Activated CD4-positive, alpha-beta T cell treated with anti-CD3 and anti-CD28 coated beads, Interleukin-2, amount 50 U/mL, for 48 hours (primary cell): ENCODE results near the gene MTPN.
A peak's percentile ranks its signal among the peaks of the same experiment; 100 is the strongest.

Experiments
- DNase-seq, 2 experiments: peaks; one replicate each; pipeline ENCODE4 v3.0.0-alpha.2; 2020

Gene MTPN

GRCh38 chr7:135981958-135982646 lies 4.9 kb upstream of the MTPN start:
- DNase-seq: peak in 1 of 2 experiments; percentile 10

DNA sequence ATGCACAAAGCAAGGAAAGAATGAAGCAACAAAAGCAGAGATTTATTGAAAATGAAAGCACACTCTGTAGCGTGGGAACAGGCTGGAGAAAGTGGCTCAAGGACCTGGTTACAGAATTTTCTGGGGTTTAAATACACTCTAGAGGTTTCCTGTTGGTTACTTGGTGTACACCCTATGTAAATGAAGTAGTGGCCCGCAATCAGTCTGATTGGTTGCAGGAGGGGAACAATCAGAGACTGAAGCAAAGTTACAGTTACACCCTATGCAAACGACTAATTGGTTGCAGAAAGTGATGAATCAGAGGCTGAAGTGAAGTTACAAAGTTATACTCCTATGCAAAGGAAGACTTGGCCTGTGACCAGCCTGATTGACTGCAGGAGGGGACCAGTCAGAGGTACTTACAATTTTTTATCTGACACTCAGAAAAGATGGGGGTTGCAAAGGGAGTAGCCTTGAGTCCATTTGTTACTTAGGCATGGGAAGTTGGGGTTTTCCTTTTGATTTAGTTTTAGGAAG lies 3.6 kb upstream of the MTPN start:
- peak; percentile 31 to 50 for DNase-seq

DNA sequence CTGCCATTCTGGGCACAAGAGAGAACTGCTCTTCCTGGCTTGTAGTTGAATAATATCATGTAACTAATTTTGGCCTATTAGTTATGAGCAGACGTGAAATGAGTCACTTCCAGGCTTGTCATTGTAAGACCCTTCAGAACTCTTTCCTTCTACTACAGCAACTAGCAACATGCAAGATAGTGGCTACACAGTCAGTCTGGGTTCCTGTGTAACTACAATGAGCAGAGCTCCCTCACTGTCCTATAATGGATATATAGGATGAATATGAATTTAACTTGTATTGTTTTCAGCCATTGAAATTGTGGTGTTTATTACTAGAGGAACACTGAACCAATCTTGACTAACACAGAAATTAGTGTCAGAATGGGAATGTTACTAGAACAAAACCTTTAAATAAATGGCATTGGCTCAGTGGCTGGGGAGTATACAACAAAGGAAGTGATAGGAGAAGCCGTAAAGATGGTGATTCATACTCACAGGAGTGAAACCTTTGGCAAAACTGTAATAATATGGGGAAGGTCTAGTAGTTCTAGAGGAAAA lies 2.9 kb upstream of the MTPN start:
- no peak for DNase-seq

DNA sequence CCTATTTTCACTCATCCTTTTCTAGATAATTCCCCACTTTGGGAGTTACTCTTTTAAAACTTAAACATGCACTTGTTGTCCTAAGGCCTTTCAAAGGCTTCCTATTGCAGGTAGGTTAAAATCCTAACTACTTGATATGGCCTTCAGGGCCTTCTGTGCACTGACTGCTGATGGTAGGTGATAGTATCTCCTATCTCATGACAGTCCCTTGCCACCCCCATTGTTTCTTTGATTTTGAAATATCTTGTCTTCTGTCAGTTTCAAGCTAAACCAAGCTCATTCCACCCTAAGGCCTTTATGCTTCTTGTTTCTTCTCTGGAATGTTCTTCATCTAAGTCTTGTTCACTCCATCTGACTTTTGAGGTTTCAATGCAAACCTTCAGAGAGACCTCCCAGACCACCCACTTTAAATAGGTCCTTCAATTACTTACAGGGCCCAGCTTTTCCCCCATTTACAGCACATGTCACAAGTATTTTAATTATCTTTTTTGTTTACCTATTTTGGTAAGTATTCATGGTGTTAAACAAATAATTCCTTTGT lies 2.4 kb upstream of the MTPN start:
- DNase-seq: no peak

DNA sequence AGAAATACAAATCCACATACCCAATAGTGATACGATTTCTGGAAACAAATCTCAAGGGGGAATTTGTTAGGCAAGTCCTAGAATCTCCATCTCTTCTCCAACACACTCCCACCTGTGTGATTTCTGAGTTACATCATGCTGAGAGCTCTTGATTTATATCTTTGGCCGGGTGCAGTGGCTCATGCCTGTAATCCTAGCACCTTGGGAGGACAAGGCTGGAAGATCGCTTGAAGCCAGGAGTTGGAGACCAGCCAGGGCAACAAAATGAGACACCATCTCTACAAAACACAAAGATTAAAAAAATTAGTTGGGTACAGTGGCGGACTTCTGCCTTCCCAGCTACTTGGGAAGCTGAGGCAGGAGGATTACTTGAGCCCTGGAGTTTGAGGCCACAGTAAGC lies 1.5 kb upstream of the MTPN start:
- DNase-seq: no peak

DNA sequence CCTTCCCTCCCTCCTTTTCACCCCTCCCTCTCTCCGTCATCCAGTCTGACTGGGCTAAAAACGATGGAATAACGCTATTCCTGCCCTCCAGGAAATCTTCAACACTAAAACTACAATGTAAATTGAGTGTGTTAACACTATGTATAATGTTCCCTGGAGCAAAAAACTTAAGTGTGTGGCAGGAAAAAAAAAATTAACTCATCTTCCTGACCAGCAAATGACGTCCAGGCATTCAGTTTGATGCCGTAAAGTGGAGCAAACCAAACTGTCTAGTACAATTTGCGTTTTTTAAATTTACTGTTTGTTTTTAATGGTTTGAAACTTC lies 545 bp upstream of the MTPN start:
- DNase-seq: no peak

DNA sequence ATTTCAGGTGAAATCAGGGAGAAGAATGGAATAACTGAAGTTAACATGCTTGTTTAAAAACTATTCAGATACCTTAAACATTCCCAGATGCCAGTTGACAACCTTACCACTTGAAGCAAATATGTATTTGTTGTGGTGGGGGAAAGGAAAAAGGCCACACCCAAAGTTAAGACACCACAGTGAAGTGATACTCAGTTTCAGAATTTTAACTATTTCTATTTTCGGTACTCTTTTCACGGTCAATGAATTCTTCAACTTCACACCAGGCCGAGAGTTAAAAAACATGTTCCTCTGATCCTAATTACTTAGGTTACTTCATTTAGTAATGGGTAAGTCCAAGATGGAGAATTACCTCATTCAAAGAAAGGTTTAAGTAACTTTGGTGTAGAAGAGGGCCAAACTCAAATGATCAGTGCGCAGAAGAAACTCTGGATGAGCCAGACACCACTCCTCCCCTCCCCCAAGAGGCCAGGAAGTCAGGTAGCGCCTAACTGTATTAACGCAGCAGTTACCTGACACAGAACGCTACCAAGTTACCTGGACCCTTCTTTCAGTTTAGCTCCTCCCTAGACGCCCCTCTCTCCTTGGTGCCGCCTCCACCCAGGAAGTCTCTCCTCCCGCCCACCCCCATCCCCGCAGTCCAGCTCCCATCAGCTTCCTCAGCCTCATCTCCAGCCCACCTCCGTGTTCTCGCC lies 700 bp downstream of the MTPN start:
- DNase-seq: peak in 1 of 2 experiments; percentile 23

GRCh38 chr7:135975166-135975565 lies 2.0 kb downstream of the MTPN start:
- no peak for DNase-seq

- DNase-seq: no peak
Observed at GRCh38 chr7:135974667-135975066, 2.5 kb downstream of the MTPN start.

GRCh38 chr7:135971366-135971725 lies 5.8 kb downstream of the MTPN start:
- DNase-seq: no peak

DNA sequence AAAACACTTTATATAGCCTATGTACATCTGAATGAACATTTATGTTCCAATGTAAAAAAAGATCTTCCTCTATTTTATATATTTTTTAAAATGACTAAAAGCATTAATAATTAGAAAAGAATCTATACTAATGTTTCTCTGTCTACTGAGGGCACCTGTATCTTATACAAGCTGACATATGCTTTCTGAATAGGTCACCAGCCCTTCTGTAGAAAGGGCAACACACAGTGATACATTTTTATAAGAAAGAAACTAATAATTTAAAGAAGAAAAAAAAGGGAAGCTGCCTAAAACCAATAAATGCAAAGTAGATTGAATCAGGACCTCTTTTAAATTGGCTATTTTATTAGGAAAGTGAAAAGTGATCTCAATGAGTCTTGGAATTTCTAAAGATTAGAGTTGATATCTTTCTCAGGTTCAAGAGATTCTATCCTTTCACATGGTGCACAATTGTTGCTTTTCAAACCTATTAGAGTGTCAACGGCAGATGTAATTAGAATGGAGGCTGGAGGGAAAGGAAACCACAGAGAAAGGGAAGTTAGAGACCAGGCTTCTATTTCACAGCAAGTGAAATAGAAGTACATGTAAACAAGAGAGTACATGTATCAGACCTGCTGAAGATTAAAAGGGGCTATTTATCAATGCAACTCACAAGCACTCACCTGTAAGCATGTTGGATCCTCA lies 6.3 kb downstream of the MTPN start:
- DNase-seq: no peak

- no peak for DNase-seq
Observed at GRCh38 chr7:135970045-135970444, 7.1 kb downstream of the MTPN start.

DNA sequence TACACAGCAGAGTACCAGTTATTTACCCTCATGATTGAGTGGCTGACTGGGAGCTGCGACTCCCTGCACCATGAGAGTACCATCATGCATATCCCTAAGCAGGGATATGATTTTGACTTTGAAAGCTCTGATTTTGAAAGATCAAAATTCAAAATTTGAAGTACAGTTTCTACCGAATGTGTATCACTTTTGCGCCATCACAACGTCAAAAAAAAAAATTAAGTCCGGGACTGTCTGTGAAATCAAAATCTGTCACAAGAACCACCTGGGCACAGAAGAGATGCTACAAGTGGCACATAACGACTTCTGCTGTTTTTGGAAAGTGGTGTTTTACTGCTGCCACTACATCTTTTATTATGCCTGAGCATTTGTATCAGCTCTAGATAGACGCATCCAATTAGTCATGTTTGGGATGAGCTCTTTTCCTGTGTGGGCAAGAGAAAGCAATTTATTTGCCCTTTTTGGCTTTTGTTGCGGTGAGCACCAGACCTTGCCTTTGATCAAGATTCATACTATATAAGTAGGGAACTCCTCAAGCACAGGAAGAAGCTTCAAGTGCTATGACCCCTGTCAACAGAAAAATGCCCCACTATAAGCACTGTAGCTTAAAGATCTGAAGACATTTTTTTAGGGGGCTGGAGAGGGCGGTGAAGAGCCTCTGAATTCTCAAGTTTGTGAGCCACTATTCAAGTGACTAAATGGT lies 10.7 kb downstream of the MTPN start:
- DNase-seq: no peak

- no peak for DNase-seq
Observed at GRCh38 chr7:135965602-135966001, 11.6 kb downstream of the MTPN start.

- no peak for DNase-seq
Observed at GRCh38 chr7:135964791-135965190, 12.4 kb downstream of the MTPN start.

- no peak for DNase-seq
Observed at GRCh38 chr7:135964274-135964673, 12.9 kb downstream of the MTPN start.

GRCh38 chr7:135962802-135963201 lies 14.4 kb downstream of the MTPN start:
- DNase-seq: no peak

- DNase-seq: no peak
Observed at GRCh38 chr7:135960709-135961451, 16.3 kb downstream of the MTPN start.

- no peak for DNase-seq
Observed at GRCh38 chr7:135959646-135960363, 17.4 kb downstream of the MTPN start.

- DNase-seq: no peak
Observed at GRCh38 chr7:135958173-135958572, 19.0 kb downstream of the MTPN start.

DNA sequence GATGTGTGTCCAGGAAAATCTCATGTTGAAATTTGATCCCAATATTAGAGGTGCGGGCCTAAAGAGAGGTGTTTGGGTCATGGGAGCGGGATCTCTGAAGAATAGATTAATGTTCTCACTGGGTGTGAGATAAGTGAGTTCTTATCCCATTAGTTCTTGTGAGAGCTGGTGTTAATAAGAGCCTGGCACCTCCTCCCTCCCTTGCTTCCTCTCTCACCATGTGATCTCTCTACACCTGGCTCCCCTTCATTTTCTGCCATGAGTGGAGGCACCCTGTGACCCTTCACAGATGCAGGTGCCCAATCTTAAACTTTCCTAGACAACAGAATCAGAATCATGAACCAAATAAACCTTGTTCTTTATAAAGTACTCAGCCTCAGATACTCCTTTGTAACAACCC lies 19.5 kb downstream of the MTPN start:
- DNase-seq: no peak
